Measurements from ENCODE around the gene MAFF. TPM values are rescaled to one million over a fixed set of nuclear protein-coding genes. Genes with fewer than 3 reads are reported as not detected.

The MAFF gene
- total RNA-seq, 1 donor from 2014 or later, result 18.1 TPM

DNA sequence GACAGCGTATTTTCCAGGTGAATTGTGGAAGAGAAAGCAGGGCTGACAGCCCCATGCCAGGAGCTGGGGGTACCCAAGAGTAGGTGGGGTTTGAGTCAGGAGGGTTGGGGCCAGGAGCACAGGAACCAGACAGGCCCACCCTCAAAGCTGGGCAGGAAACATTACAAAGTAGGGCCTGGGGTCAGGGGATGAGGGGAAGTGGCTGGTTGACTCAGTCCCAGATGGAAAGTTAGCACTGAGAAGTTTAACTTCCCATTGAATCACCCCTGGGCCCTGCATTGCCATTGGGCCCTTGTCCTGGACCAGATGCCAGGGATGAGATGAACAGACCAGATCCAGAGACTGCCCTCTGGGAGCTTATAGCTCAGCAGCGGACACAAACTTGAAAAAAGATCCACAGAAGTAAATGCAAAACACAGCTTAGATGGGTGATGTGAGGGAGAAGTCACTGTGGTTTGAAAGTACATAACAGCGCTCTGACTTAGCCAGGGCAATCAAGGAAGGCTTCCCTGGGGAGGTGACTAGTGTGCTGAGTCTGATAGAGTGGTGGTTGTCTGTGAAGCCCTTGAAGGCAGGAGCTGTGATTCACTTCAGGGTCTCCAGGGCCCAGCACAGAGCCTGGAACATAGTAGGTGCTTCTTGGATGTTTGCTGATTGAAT is 2.2 kb downstream of the MAFF start:
- DNase-seq (ENCODE audit: low read depth), result no peak

DNA sequence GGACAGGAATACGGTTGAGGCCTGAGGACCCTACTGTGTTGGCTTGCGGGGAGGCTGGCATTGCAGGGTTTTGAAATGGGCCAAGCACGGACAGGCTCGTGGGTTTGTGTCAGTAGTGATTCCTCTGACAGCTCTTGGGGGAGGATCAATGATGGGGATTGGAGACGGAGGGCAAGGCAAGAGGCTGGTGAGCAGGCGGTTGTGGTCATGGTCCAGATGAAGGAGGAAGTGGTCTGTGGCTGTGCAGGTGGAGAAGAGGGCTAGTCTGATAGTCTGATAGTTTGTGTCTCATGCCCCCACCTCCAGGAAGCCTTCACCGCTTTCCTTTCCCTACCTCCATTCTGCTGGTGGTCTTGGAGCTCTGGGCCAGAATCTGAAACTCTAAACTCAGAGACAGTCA is 3.0 kb downstream of the MAFF start:
- no peak for DNase-seq (ENCODE audit: low read depth)

- no peak for DNase-seq (ENCODE audit: low read depth)
These were observed 3.7 kb downstream of the MAFF start for GRCh38 chr22:38205261-38206128.

DNA sequence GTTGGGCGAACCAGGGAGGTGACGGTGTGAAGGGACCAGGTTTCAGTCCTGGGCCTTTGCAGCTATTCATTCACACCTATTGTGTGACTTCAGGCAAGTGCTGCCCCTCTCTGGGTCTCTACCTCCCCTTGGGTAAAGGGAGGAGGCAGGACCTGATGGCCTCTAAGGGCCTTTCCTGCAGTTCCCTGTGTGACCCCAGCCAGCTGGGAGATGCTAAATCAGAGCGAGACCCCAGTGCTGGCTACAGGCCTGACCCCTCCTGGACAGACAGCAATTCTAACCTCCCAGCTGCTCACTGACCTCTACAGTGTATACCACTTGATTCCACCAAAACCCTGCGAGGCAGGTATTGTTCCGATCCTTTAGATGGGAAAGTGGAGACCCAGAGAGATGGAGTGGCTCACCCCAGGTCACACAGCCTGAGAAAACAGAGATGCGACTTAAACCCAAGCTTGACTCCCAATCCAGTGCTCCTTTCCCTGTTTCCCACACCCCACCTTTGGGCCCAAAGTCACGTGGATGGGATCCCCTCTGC is 6.2 kb downstream of the MAFF start:
- no peak for DNase-seq (ENCODE audit: low read depth)

- no peak for DNase-seq (ENCODE audit: low read depth)
These were observed 6.8 kb downstream of the MAFF start for GRCh38 chr22:38208551-38208968.

DNA sequence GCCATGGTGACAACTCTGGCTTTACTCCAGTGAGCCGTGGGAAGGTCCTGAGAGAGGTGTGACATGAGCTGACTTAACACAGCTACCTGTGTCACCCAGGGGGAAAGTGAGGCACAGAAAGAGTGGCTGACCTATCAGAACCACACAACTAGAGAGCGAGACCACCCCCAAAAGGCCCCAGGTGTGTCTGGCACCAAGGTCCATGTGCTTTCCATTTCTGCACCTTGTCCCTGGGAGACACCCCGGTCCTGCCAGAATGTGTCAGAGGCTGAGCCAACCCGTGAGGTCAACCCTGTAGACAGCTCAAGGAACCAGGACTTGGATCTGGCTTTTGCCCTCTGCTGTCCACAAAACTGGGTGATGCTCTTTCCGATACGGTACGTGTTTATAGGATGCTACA is 9.8 kb downstream of the MAFF start:
- no peak for DNase-seq (ENCODE audit: low read depth)

- DNase-seq (ENCODE audit: low read depth), result no peak
These were observed 10.6 kb downstream of the MAFF start for GRCh38 chr22:38212442-38212841.

- no peak for DNase-seq (ENCODE audit: low read depth)
These were observed 11.7 kb downstream of the MAFF start for GRCh38 chr22:38213319-38213989.

DNA sequence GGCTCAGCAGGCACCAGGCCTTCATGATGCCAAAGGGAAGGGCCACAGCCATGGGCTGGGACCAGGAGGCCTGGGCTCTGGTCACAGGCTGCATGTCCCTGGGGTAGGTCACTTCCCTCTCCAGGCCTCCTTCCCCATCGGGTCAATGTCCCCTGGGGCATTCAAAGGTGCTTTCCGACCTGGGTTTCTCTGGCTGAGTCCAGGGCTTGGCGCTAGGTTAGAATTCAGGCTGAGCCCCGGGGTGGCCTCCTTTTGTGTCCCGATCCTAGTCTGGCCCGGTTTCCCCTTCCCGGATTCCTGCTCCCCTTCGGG is 12.2 kb downstream of the MAFF start:
- no peak for DNase-seq (ENCODE audit: low read depth)

DNA sequence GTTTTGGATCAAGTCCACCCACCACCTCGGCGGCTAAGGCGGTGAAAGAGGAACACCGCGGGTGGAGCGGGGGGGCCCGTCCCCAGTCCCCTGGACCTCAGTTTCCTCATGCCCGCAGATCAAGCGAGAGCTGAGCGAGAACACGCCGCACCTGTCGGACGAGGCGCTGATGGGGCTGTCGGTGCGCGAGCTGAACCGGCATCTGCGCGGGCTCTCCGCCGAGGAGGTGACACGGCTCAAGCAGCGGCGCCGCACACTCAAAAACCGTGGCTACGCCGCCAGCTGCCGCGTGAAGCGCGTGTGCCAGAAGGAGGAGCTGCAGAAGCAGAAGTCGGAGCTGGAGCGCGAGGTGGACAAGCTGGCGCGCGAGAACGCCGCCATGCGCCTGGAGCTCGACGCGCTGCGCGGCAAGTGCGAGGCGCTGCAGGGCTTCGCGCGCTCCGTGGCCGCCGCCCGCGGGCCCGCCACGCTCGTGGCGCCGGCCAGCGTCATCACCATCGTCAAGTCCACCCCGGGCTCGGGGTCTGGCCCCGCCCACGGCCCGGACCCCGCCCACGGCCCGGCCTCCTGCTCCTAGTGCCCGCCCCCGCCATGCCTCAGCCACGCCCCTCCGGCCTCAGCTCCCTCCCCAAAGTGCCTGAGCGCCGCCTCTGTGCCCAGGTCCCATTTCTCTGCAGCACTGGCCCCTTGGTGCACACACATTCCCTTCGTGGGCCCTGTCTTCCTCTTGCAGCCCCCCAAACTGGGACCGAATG is 12.7 kb downstream of the MAFF start:
- DNase-seq (ENCODE audit: low read depth), result no peak

DNA sequence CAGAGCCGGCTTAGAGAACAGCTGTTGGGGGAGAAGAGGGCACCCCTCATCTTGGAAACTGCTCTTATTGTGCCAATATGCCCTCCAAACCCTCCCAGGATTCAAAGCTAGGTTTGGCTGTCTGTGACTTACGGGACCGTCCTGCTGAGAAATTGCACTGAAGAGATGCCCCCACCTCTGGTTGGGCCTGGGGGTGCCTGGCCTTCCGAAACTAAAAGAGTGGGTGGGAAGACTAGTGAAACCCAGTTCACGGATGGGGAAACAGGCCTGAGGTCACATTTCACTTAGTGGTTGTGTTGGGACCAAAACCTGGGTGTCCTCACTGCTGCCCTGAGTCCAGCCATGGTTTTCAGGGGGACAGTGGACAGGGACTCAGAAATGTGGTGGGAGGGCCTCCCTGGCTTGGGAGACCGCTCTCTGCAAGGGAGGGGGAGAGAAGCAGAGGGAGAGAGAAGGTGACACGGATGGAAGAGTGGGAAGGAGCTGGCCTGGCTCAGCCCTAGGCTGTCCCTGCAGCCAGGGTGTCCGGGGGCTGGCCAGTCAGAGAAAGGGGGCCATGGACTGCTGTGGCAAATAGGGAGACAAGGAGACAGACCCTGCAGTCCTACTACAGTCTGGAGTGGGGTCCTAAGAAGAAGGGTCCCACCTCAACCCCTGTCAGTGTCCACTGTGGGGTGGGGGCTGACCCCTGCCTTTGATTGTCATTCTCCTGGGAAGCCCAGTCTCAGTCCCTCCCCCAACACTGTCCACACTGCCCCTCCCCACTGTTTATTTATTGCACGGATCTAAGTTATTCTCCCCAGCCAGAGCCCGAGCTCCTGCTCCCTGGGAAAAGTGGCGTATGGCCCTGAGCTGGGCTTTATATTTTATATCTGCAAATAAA is 13.6 kb downstream of the MAFF start:
- DNase-seq (ENCODE audit: low read depth), result no peak

DNA sequence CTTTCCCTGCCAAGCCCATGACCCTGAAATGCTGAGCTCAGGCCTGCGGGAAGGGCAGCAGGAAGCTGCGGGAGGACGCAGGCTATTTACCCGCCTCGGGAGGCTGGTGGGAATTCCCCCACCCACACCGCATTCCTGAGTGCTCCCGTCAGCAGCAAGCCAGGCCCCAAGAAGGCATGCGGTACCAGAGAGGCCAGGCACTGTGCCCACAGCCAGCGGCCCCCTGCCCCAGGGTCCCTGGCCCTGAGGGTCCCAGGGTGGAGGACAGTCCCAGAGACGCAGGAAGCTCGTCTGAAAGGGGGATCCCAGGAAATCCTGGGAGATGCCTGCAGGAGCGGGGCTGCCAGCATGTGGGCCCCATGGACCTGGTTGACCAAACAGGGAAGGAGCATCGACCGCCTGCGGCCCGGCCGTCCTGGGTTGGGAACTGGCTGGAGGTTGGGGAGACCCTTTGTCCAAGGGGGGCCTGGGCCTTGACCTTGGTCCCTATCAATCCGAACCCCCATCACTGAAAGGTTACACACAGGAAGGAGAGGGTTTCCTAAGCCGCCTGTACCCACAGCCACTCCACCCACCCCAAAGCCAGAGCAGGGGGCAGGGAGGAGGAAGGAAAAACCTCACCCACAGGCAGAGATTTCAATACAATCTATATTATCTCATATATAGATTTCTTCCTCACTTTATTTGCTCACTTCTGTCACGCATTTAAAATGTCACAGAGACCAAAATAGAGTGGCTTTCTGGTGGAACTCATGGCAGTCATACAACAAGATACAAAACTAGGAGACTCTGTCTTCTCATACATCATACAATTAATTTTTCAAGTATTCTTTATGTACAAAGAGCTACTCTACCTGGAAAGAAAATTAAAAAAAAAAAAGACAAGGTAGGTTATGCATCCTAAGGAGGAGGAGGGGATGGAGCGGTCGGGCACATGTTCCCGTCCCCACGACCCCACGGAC is 17.1 kb downstream of the MAFF start:
- DNase-seq (ENCODE audit: low read depth), result peak; percentile 94

DNA sequence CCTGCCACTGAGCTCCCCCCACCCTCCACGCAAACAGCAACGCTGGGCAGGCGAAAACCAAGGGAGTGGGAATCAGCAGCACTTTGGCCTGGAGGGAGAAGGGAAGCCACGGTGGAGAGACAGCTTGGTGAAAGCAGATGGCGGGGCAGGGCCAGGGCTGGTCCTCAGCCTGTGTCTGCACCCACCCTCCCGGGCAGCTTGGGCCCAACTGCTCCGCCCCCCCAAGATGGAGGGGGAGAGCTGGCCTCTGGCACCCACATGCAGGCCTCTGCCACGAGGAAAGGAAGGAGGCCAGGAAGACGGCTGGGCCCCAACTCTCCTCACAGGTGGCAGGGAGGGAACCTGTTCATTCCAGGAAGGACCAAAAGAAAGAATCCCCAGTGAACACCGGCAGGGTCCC is 17.8 kb downstream of the MAFF start:
- no peak for DNase-seq (ENCODE audit: low read depth)

DNA sequence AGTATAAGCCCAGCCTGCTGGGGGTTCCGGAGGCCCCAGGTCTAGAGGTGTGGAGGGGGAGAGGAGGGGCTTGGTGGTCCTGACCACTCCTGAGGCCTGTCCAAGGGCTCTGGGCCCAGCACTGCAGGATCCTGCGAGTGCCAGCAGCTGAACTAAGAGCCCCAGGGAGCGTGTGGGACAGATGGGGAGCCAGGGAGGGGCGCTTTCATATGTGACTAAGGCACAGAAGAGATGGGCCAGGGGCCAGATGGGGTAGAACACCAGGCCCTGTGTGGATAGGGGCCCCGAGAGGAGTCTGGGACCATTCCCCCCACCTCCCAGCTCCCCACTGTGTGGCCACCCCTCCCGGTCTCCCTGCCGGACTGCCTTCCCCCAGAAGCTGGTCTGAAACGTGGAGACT is 18.4 kb downstream of the MAFF start:
- no peak for DNase-seq (ENCODE audit: low read depth)

GRCh38 chr22:38220653-38221386 is 19.0 kb downstream of the MAFF start:
- no peak for DNase-seq (ENCODE audit: low read depth)

DNA sequence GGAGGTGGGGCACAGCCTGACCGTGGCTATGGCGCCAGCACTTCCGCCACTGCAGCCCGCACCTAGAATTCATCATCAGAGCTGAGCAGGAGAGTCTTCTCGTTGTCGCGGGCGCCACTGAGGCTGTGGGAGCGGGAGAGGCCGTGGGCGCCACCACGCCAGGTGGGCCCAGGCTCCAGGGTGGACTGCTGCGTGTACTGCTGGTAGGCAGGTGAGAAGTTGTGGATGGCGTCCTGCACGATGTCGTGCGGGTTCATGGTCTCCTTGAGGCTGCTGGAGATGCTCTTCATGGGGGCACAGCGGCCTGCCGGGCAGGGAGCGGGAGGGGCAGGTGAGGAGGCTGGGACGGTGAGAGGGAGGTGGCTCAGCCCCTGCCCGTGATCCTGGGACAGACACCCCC is 19.6 kb downstream of the MAFF start:
- DNase-seq (ENCODE audit: low read depth), result no peak

DNA sequence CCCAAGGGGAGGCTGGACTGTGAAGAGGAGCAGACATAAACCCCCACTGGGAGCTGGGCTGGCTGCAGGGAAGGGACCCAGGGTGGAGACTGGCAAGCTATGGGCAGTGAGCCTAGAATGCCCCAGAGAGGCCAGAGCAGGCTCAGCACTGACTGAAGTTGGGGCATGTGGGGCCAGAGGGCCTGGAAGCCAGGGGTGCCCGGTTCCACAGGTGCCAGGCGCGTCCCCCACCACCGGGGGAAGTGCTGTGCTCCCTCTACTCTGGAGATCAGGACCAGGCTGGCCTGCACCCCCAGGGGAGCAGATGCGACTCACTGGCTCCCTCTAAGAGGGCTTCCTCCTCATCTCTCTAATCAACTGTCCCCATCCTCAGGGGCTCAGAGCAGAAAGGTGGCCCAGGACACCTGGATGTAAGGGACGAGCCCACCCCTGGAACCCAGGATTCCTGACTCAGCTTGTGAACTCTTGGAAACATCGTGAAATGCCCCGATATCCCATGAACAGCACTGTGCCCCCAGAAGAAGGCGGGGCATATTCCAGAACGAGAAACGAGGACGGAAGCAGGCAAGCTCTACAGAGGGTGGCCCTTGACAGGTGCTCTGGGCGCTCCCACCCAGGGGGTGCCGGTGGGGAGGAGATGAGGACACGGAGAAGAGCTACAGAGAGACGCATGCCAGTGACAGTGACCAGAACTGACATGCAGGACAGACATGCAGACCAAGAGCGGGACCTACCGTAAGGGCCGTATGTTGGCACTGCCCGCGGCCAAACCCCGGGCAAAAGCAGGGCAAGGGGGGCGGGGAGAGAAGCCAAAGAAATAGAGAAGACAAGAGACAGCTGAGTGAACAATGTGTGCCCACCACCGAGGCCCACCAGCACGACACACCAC is 20.4 kb downstream of the MAFF start:
- DNase-seq (ENCODE audit: low read depth), result no peak

- peak; percentile 47 for DNase-seq (ENCODE audit: low read depth)
These were observed 21.0 kb downstream of the MAFF start for GRCh38 chr22:38222797-38223119.
